Measurements from ENCODE around the gene CPA2.

- TF ChIP-seq POLR2A (IDR thresholded peaks at IDR 0.05; ENCODE audit: low read length), result no peak
- TF ChIP-seq GATA1 (IDR thresholded peaks at IDR 0.05; ENCODE audit: low read depth, low read length), result no peak
Observed at GRCh38 chr7:130268463-130269317, 2.0 kb downstream of the CPA2 start.
